GM13977 (cell line): ENCODE results near the gene POLG.

ENCODE experiments used
- DNase-seq: peaks from one replicate; pipeline ENCODE4 v3.0.0; 2012; ENCODE audit warnings: low spot score
- in situ Hi-C: fragments of 300-500 bp; cut with MboI; formaldehyde crosslinking; loops from one replicate; pipeline ENCODE4 v1.12.0; 2022; ENCODE audit warnings: low sequenced_read_pairs, low pct_unique_long_range_greater_than_20kb, mixed read lengths, inconsistent platforms; ENCODE audit not compliant: unreplicated experiment
- TF ChIP-seq, protein P1 (sequence below): IDR thresholded peaks from 2 replicates; pipeline ENCODE4 v1.5.1; 2012; ENCODE audit warnings: mild to moderate bottlenecking, control low read depth; ENCODE audit not compliant: insufficient read depth; ENCODE audit errors: extremely low read depth, missing control alignments

POLG gene

DNA sequence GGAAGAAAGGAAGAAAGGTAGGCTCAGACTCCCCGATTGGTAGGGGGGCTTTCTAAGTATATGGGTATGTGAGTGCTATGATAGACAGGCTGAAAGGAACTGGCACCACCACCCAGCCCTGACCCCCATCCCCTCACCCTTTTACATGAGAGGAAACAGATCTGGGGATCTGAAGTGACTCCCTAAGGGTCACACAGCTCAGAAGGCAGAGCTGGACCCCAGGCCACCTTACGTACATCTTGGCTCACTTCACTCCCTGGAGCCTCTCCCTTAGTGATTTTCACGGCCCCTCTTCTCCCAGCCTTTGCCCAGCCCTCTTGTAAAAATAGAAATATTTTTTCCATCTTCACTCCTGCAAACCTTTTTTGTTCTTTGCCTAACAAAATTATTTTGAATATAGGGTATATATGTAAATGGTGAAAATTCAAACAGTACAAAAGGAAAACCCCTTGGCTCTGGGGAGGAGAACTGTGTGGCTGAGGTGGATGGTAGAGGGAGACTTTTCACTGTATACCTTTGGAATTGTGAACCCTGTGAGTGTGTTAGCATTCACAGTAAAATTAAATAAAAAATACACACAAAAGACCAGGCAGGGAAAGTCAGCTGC lies 34.8 kb upstream of the POLG start:
- DNase-seq = no peak
- in situ Hi-C loops = no loop called here
- TF ChIP-seq, protein P1, sequence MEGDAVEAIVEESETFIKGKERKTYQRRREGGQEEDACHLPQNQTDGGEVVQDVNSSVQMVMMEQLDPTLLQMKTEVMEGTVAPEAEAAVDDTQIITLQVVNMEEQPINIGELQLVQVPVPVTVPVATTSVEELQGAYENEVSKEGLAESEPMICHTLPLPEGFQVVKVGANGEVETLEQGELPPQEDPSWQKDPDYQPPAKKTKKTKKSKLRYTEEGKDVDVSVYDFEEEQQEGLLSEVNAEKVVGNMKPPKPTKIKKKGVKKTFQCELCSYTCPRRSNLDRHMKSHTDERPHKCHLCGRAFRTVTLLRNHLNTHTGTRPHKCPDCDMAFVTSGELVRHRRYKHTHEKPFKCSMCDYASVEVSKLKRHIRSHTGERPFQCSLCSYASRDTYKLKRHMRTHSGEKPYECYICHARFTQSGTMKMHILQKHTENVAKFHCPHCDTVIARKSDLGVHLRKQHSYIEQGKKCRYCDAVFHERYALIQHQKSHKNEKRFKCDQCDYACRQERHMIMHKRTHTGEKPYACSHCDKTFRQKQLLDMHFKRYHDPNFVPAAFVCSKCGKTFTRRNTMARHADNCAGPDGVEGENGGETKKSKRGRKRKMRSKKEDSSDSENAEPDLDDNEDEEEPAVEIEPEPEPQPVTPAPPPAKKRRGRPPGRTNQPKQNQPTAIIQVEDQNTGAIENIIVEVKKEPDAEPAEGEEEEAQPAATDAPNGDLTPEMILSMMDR = no peak

DNA sequence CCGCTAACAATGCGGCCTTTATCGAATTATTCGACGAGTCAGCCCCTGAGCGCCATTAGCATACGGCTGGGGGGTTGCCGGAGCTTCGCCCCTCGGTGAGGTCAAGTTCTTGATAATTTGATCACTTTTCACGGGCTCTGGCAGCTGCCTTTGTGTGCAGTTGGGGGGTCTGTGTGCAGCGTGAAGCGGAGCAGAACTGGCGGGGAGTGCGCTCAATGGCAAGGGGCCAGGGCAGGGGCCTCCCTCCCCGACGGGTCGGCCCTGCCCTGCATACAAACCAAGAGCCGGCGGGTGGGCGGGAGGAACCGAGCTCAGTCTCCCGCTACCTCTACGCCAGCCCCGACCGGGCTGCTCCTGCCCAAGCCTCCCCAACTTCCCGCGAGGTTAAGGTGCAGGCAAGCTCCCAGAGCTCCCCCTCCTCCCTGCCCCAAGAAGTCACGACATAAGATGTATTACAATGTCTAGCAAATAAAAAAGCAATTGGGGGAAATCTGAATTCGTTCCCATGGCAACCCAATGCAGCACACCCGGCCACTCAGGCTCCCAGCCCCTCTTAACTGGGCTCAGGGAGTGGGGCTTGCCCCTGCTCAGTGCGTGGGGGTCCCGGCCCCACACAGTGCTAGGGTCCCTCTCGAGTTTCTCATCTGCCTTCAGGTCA lies 34.1 kb upstream of the POLG start:
- in situ Hi-C loops = no loop called here
- no peak for DNase-seq
- TF ChIP-seq, protein P1 = no peak

DNA sequence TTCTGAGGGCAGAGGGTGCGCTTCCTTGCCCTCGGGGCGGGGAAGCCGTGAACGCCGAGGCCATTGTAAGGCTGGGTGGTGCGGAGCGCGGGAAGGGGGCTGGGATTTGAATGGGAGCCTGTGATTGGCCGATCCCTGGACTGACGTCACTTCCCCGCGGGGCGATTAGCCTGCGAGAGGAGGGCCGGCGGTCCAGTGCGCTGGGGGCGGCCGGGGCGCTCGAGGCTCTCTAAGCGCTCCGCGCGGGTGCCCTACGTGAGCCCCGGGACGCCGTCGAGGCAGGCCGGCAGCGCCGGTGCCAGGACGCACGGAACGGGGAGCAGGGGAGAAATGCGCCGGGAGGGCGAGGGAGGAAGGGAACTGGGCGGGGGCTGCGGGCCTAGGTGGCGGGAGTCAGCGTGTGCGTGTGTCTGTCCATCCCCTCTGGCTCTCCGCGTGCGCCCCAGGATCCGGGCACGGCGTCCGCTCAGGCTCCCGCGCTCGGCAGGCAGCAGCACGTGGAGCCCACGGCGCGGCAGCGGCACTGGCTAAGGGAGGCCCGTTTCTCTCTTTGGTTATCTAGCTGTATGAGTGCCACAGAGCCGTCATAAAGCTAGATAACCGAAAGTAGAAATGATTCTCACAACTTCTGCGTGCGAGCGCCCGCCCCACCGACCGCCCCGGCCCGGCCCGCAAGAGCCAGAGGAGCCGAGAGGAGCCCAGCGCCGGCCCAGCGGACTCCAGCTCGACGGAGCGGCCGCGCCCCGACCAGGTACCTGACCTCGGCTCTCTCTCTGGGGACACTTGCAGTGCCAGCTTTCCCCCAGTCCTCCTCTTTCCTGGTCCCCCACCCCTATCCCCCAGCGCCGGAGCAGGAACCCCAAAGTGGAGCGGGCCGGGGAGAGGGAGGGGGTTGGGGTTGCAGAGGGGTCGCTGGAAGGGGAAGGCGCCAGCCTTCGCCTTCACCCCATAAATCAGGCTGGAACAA lies 33.1 kb upstream of the POLG start:
- TF ChIP-seq, protein P1 = no peak
- in situ Hi-C loops = no loop called here
- peak; percentile 44 for DNase-seq

DNA sequence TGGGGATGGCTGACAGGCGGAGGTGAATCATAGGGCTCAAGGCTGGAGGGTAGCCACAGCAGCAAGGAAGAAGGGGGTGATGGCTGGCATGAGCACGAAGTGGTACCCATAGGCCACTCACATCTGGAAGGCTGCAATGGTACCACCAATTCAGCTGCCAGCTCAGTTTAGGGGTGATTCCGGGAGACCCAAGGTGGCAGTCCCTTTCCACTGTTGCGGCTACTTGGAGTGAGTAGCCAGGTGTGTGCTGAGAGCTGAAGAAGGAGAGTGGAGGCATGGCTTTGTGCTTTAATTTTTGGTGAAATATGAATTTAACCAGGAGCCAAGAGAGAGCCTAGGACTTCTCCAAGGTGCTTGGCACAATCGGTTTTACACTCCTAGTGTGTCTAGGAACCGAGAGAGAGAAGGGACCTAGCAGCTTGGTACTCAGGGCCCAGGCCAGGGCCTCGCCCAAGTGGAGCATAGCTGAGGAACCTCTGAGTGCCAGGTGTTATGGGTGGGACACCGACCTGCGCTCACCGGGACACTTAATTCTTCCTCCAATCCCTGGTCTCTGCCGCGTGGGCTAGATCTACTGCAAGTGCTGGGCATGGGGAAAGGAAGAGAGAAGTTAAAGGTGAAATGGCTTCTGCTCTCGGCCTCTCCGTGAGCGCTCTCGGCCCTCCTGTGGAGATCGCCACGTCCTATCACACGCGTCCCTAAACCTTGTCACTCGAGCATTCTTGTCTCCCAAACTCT lies 32.2 kb upstream of the POLG start:
- no peak for DNase-seq
- in situ Hi-C loops = no loop called here
- TF ChIP-seq, protein P1 = no peak

DNA sequence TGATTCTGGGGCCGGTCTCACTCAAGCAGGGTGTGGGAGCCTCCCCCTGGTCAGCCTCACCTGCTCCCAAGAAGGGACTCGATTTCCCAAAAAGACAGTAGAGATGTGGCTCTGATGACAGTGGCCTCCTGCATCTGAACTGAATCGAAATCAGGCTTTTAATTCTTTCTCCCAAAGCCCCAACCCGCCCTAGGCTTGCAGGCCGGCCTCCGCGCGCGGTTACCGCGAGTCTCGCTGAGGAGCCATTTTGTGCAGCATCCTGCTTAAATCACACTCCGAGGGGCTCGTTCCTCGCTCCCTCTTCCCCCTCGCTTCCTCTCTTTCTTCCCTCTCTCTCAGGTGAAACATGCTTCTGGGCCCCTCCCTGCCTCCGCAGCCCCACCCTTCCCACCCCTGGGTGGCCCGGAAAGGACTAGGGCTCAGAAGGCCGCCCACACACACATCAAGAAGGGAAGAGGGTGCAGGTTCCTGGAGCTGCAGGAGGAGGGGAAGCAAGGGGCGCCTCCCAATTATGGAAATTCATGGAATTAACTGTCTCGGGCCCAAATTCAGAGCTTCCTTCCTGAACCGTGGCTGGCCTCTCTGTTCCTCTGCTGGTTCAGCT lies 30.9 kb upstream of the POLG start:
- no peak for DNase-seq
- in situ Hi-C loops = no loop called here
- TF ChIP-seq, protein P1 = no peak

DNA sequence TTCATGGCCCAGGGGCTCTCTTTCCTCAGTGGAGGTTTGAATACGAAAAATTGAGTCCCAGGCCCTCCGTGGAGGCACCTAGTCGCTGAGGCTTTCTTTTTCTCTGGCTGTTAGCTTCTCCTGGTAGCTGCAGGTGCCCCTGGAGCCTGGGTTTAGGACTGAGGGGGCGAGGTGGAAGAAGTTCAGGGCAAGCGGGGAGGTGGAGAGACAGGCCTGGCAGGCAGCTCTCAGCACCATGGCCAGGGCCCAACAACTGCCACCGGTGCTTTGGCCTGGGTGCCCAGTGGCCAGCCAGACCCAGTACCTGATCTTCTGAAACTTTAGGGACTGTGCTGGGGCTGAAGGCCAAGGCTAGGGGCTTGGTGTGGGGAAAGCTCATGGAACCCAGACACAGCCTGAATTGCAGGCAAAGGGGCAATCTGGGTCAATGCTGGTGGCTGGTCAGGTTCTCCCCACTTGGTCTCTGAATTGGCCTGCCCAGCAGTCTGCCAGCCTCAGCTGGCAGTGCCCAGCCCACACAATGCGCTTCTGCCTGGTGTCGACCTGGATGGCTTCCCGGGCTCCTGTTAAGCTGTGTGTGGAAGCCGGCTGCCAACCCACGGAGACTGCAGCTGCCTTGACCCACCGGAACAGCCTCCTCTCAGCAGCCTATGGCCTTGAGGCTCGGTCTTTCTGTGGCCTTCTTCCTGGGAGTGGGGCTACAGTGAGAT lies 30.3 kb upstream of the POLG start:
- TF ChIP-seq, protein P1 = no peak
- DNase-seq = no peak
- in situ Hi-C loops = no loop called here
